Measurements from ENCODE around the gene IFT52. TPM values are rescaled to one million over a fixed set of nuclear protein-coding genes. Genes with fewer than 3 reads are reported as not detected.

Gene IFT52
- total and polyA plus RNA-seq, 2 donors: 22.3 to 34.8 TPM

DNA sequence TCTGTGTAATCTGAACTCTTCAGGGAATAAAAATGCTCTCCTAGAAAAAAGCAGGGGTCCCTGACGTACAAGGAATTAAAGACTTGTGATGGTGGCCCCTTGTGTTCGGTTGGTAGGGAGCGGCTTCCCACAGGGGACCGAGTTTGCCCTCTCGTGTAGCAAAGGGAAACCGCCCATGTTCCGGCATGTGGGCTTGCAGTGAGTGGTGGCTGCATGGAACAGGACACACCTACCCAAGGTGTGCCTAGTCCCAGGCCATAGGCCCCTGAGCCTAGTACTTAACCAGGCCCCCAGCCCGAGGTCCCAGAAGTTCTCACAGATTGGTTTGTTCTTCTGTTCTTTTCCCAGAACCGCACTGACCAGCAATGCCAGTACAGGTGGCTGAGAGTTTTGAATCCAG lies 91.7 kb downstream of the IFT52 start:
- Histone ChIP-seq H3K4me1 (ENCODE audit: control insufficient read depth in 2 of 2, insufficient read depth in 2 of 2, low read length in 2 of 2) (peaks cover 0 to 19% of the 10 kb centered on the region in 2 donors), H3K27ac (ENCODE audit: low read depth in 1 of 2, low read length in 1 of 2) (peak overlapping the region in 1 of 2 donors; percentile 94), H3K9me3 (ENCODE audit: control insufficient read depth in 2 of 2, insufficient read depth in 1 of 2, low read length in 1 of 2) (no peaks in the 10 kb centered on the region), H3K4me3 (ENCODE audit: low read length in 2 of 2) (no peak overlapping the region), H3K27me3 (ENCODE audit: control insufficient read depth in 2 of 2, insufficient read depth in 1 of 2, low read length in 1 of 2) (no peaks in the 10 kb centered on the region), H3K36me3 (ENCODE audit: control insufficient read depth in 2 of 2, insufficient read depth in 2 of 2, low read length in 1 of 2) (peaks cover 11 to 21% of the 10 kb centered on the region in 2 donors)
- DNase-seq (ENCODE audit: low read depth in 6 of 9, low spot score in 9 of 9): no peak
- 97% methylated on average over 9 of the region's 9 CpGs for WGBS

DNA sequence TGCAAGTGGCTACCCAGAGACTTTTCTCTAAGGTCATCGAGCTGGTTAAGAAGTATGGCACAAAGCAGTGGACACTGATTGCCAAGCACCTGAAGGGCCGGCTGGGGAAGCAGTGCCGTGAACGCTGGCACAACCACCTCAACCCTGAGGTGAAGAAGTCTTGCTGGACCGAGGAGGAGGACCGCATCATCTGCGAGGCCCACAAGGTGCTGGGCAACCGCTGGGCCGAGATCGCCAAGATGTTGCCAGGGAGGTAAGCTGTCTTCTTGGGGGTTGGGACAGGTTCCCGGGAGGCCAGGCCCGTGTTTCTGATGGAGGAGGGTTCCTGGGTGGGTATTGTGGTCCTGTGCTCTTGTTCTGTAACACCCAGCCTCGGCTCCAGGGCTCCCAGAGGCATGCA lies 96.1 kb downstream of the IFT52 start:
- Histone ChIP-seq H3K9me3 (ENCODE audit: control insufficient read depth in 2 of 2, insufficient read depth in 1 of 2, low read length in 1 of 2) (no peaks in the 10 kb centered on the region), H3K27me3 (ENCODE audit: control insufficient read depth in 2 of 2, insufficient read depth in 1 of 2, low read length in 1 of 2) (no peaks in the 10 kb centered on the region), H3K4me1 (ENCODE audit: control insufficient read depth in 2 of 2, insufficient read depth in 2 of 2, low read length in 2 of 2) (peaks cover 0 to 10% of the 10 kb centered on the region in 2 donors), H3K36me3 (ENCODE audit: control insufficient read depth in 2 of 2, insufficient read depth in 2 of 2, low read length in 1 of 2) (peaks cover 11 to 32% of the 10 kb centered on the region in 2 donors), H3K4me3 (ENCODE audit: low read length in 2 of 2) (no peak overlapping the region), H3K27ac (ENCODE audit: low read depth in 1 of 2, low read length in 1 of 2) (no peak overlapping the region)
- DNase-seq (ENCODE audit: low read depth in 6 of 9, low spot score in 9 of 9): no peak
- 97% methylated on average over 13 of the region's 13 CpGs for WGBS

DNA sequence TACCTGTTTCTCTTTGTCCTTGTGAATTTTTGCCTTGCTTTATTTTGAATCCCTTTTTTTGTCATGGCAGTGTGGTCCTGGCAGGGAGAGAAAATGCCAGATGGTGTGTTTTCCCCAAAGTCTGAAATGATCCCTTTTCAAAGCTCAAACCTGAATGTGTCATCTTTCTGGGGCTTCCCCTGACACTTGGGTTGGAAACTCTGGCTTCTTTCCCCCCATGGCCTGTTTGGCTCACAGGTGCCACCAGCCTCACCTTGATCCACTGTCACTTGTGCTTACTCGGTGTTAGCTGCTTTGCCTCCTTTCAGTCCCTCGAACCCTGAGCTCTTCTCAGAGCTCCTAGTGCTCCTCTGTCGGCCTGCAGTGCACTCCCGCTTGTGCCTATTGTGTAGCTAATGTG lies 98.4 kb downstream of the IFT52 start:
- Histone ChIP-seq H3K4me1 (ENCODE audit: control insufficient read depth in 2 of 2, insufficient read depth in 2 of 2, low read length in 2 of 2) (no peaks in the 10 kb centered on the region), H3K36me3 (ENCODE audit: control insufficient read depth in 2 of 2, insufficient read depth in 2 of 2, low read length in 1 of 2) (peaks cover 17 to 31% of the 10 kb centered on the region in 2 donors), H3K4me3 (ENCODE audit: low read length in 2 of 2) (no peak overlapping the region), H3K27me3 (ENCODE audit: control insufficient read depth in 2 of 2, insufficient read depth in 1 of 2, low read length in 1 of 2) (no peaks in the 10 kb centered on the region), H3K27ac (ENCODE audit: low read depth in 1 of 2, low read length in 1 of 2) (no peak overlapping the region), H3K9me3 (ENCODE audit: control insufficient read depth in 2 of 2, insufficient read depth in 1 of 2, low read length in 1 of 2) (no peaks in the 10 kb centered on the region)
- DNase-seq (ENCODE audit: low read depth in 6 of 9, low spot score in 9 of 9): no peak
- 96% methylated on average over 4 of the region's 4 CpGs for WGBS

DNA sequence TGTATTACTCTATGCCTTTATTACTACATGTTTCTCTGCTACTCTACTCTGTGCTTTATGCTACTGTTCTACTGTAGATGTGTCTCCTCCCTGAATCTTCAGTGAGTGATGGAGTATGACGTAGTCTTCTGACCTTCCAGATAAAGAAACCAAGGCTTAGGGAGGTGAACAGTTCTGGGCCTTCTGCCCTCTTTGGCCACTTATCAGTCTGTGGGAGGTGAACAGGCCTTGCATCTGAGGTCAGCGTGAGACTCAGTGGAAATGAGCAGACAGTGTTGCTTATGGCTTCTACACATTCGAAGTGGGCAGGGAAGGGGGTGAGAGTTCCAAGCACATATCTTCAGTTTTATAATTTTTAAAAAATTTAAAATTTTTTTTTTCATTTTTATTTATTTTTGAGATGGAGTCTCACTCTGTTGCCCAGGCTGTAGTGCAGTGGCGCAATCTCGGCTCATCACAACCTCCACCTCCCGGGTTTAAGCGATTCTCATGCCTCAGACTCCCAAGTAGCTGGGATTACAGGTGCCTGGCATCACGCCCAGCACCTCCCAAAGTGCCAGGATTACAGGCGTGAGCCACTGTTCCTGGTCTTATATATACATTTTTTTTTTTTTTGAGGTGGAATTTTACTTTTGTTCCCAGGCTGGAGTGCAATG lies 100.3 kb downstream of the IFT52 start:
- WGBS: 96% methylated on average over 9 of the region's 9 CpGs
- DNase-seq (ENCODE audit: low read depth in 6 of 9, low spot score in 9 of 9): no peak
- no peaks in the 10 kb centered on the region for H3K9me3 ChIP-seq (ENCODE audit: control insufficient read depth in 2 of 2, insufficient read depth in 1 of 2, low read length in 1 of 2)
- no peak overlapping the region for H3K27ac ChIP-seq (ENCODE audit: low read depth in 1 of 2, low read length in 1 of 2)
- peaks cover 19 to 30% of the 10 kb centered on the region in 2 donors for H3K36me3 ChIP-seq (ENCODE audit: control insufficient read depth in 2 of 2, insufficient read depth in 2 of 2, low read length in 1 of 2)
- no peak overlapping the region for H3K4me3 ChIP-seq (ENCODE audit: low read length in 2 of 2)
- no peaks in the 10 kb centered on the region for H3K4me1 ChIP-seq (ENCODE audit: control insufficient read depth in 2 of 2, insufficient read depth in 2 of 2, low read length in 2 of 2)
- H3K27me3 ChIP-seq (ENCODE audit: control insufficient read depth in 2 of 2, insufficient read depth in 1 of 2, low read length in 1 of 2): no peaks in the 10 kb centered on the region

DNA sequence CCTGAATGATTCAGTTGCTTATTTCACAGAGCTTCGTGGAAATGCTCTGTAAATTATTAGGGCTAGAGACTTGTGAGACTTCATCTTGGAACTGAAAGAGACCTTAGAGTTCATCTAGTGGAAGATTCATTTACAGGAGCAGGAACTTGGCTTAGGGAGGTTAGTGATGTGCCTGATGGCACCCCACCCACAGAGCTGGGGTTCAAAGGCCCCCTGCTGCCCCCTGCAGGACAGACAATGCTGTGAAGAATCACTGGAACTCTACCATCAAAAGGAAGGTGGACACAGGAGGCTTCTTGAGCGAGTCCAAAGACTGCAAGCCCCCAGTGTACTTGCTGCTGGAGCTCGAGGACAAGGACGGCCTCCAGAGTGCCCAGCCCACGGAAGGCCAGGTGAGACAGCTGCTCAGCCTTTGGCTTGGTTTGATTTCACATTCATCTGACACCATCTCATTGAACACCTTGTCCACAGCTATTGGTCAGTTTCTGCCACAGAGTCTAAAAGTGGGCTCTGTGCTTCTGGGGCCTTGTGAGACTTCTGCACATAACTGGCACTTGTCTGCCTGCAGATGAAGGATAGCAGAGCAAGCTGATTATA lies 101.3 kb downstream of the IFT52 start:
- H3K36me3 ChIP-seq (ENCODE audit: control insufficient read depth in 2 of 2, insufficient read depth in 2 of 2, low read length in 1 of 2): peaks cover 16 to 22% of the 10 kb centered on the region in 2 donors
- H3K4me1 ChIP-seq (ENCODE audit: control insufficient read depth in 2 of 2, insufficient read depth in 2 of 2, low read length in 2 of 2): no peaks in the 10 kb centered on the region
- H3K27me3 ChIP-seq (ENCODE audit: control insufficient read depth in 2 of 2, insufficient read depth in 1 of 2, low read length in 1 of 2): no peaks in the 10 kb centered on the region
- no peaks in the 10 kb centered on the region for H3K9me3 ChIP-seq (ENCODE audit: control insufficient read depth in 2 of 2, insufficient read depth in 1 of 2, low read length in 1 of 2)
- 98% methylated on average over 5 of the region's 5 CpGs for WGBS
- no peak overlapping the region for H3K27ac ChIP-seq (ENCODE audit: low read depth in 1 of 2, low read length in 1 of 2)
- H3K4me3 ChIP-seq (ENCODE audit: low read length in 2 of 2): no peak overlapping the region
- DNase-seq (ENCODE audit: low read depth in 6 of 9, low spot score in 9 of 9): peak in 6 of 9 donors; percentile 27 to 71 (median 48)

DNA sequence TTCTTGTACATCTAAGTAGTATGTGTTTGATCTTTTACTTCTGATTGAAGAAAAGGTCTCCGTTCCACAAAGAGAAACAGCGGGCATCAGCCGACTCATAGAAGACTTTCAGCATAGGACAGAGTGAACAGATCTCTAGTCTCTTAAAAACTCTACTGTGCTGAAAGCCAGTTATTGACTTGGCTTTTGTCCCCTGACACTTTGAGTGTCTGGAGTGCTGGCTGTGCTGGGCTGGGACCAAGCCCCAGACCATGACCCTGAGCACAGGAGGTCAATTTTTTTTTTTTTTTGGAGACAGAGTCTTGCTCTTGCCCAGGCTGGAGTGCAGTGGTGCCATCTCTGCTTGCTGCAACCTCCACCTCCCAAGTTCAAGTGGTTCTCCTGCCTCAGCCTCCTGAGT lies 104.0 kb downstream of the IFT52 start:
- H3K36me3 ChIP-seq (ENCODE audit: control insufficient read depth in 2 of 2, insufficient read depth in 2 of 2, low read length in 1 of 2): peaks cover 16 to 19% of the 10 kb centered on the region in 2 donors
- 92% methylated on average over 3 of the region's 3 CpGs for WGBS
- no peaks in the 10 kb centered on the region for H3K9me3 ChIP-seq (ENCODE audit: control insufficient read depth in 2 of 2, insufficient read depth in 1 of 2, low read length in 1 of 2)
- no peaks in the 10 kb centered on the region for H3K4me1 ChIP-seq (ENCODE audit: control insufficient read depth in 2 of 2, insufficient read depth in 2 of 2, low read length in 2 of 2)
- H3K27me3 ChIP-seq (ENCODE audit: control insufficient read depth in 2 of 2, insufficient read depth in 1 of 2, low read length in 1 of 2): no peaks in the 10 kb centered on the region
- DNase-seq (ENCODE audit: low read depth in 6 of 9, low spot score in 9 of 9): no peak
- no peak overlapping the region for H3K27ac ChIP-seq (ENCODE audit: low read depth in 1 of 2, low read length in 1 of 2)
- no peak overlapping the region for H3K4me3 ChIP-seq (ENCODE audit: low read length in 2 of 2)

DNA sequence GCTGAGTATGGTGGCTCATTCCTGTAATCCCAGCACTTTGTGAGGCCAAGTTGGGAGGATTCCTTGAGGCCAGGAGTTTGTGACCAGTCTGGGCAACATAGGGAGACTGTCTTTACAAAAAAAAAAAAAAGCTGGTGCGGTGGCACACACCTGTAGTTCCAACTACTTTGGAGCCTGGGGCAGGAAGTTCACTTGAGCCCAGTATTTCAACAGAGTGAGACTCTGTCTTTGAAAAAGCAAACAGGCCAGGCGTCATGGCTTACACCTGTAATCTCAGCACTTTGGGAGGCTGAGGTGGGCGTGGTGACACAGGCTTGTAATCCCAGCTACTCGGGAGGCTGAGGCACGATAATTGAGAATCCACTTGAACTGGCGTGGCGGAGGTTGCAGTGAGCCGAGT lies 104.8 kb downstream of the IFT52 start:
- Histone ChIP-seq H3K4me3 (ENCODE audit: low read length in 2 of 2) (no peak overlapping the region), H3K9me3 (ENCODE audit: control insufficient read depth in 2 of 2, insufficient read depth in 1 of 2, low read length in 1 of 2) (no peaks in the 10 kb centered on the region), H3K27ac (ENCODE audit: low read depth in 1 of 2, low read length in 1 of 2) (no peak overlapping the region), H3K27me3 (ENCODE audit: control insufficient read depth in 2 of 2, insufficient read depth in 1 of 2, low read length in 1 of 2) (no peaks in the 10 kb centered on the region), H3K4me1 (ENCODE audit: control insufficient read depth in 2 of 2, insufficient read depth in 2 of 2, low read length in 2 of 2) (no peaks in the 10 kb centered on the region), H3K36me3 (ENCODE audit: control insufficient read depth in 2 of 2, insufficient read depth in 2 of 2, low read length in 1 of 2) (peaks cover 21 to 27% of the 10 kb centered on the region in 2 donors)
- 97% methylated on average over 8 of the region's 8 CpGs for WGBS
- no peak for DNase-seq (ENCODE audit: low read depth in 6 of 9, low spot score in 9 of 9)

Other genes starting within 250 kb of the IFT52 start
- 88.2 TPM for gene SRSF6, start 133.0 kb upstream of the IFT52 start, total RNA-seq
- 180 TPM for gene SRSF6, start 133.0 kb upstream of the IFT52 start, polyA plus RNA-seq
- gene L3MBTL1, start 83.2 kb upstream of the IFT52 start, total RNA-seq: 3.7 TPM
- gene L3MBTL1, start 83.2 kb upstream of the IFT52 start, polyA plus RNA-seq: 13.5 TPM
- gene SGK2, start 31.9 kb upstream of the IFT52 start, total RNA-seq: 0.09 TPM
- 1.2 TPM for gene SGK2, start 31.9 kb upstream of the IFT52 start, polyA plus RNA-seq
- gene MYBL2, start 76.2 kb downstream of the IFT52 start, total RNA-seq: 28.8 TPM
- gene MYBL2, start 76.2 kb downstream of the IFT52 start, polyA plus RNA-seq: 2.4 TPM
- gene GTSF1L, start 136.1 kb downstream of the IFT52 start, total RNA-seq: 0.14 TPM
- gene GTSF1L, start 136.1 kb downstream of the IFT52 start, polyA plus RNA-seq: 0.75 TPM